Ishikawa (cell line): Measurements from ENCODE around the gene HOXB1.

ENCODE experiments used
- MAX ChIP-seq: IDR thresholded peaks from 2 replicates; pipeline ENCODE4 v1.6.1; 2012
- NFIC ChIP-seq: IDR thresholded peaks from 2 replicates; pipeline ENCODE4 v1.6.1; 2012
- RAD21 ChIP-seq: IDR thresholded peaks from 2 replicates; pipeline ENCODE4 v1.6.1; 2012; ENCODE audit warnings: low read depth
- REST ChIP-seq: IDR thresholded peaks from 2 replicates; pipeline ENCODE4 v1.6.1; 2012; ENCODE audit warnings: low read depth, mild to moderate bottlenecking
- TCF12 ChIP-seq: IDR thresholded peaks from 2 replicates; pipeline ENCODE4 v1.6.1; 2012; ENCODE audit warnings: low read depth
- TEAD4 ChIP-seq: IDR thresholded peaks from 2 replicates; pipeline ENCODE4 v1.6.1; 2012
- USF1 ChIP-seq: IDR thresholded peaks from 2 replicates; pipeline ENCODE4 v1.6.1; 2012
- YY1 ChIP-seq: IDR thresholded peaks from 2 replicates; pipeline ENCODE4 v1.6.1; 2012; ENCODE audit warnings: low read depth

- TF ChIP-seq MAX (no peak), NFIC (no peak), TEAD4 (no peak), RAD21 (no peak), USF1 (peak; percentile 21; the same call in 1 of the 2 replicates), TCF12 (no peak), REST (no peak), YY1 (no peak)
Observed at GRCh38 chr17:48486557-48486956, 44.3 kb downstream of the HOXB1 start.
